HUES64 (cell line): ENCODE measurements around the gene NLRP1.

ENCODE experiments used
- H3K27ac ChIP-seq: 2 replicates; pipeline ENCODE4 v1.7.0; 2013; ENCODE audit warnings: low read depth, low read length, inconsistent platforms
- H3K27me3 ChIP-seq: 2 replicates; pipeline ENCODE4 v1.6.1; 2013; ENCODE audit warnings: mild to moderate bottlenecking, low read length; ENCODE audit not compliant: insufficient read depth
- H3K36me3 ChIP-seq: 2 replicates; pipeline ENCODE4 v1.6.1; 2013; ENCODE audit warnings: mild to moderate bottlenecking, low read length; ENCODE audit not compliant: insufficient read depth
- H3K4me1 ChIP-seq: 2 replicates; pipeline ENCODE4 v1.6.1; 2013; ENCODE audit warnings: mild to moderate bottlenecking, low read length, moderate library complexity; ENCODE audit not compliant: insufficient read depth
- H3K4me3 ChIP-seq: 2 replicates; pipeline ENCODE4 v1.5.1; 2013; ENCODE audit warnings: mild to moderate bottlenecking, low read length, moderate library complexity
- H3K9ac ChIP-seq: 2 replicates; pipeline ENCODE4 v1.6.1; 2013; ENCODE audit warnings: mild to moderate bottlenecking, low read depth, low read length
- H3K9me3 ChIP-seq: 2 replicates; pipeline ENCODE4 v1.6.1; 2013; ENCODE audit warnings: low read depth, low read length; ENCODE audit not compliant: insufficient read depth
- WGBS: fragments of 150-250, 120-280 bp; methylation state at CpG from one replicate; pipeline ENCODE4 v1.1.7; 2013; ENCODE audit warnings: missing lambda C conversion rate; 5-methylcytosine and 5-hydroxymethylcytosine counted together

NLRP1 gene

DNA sequence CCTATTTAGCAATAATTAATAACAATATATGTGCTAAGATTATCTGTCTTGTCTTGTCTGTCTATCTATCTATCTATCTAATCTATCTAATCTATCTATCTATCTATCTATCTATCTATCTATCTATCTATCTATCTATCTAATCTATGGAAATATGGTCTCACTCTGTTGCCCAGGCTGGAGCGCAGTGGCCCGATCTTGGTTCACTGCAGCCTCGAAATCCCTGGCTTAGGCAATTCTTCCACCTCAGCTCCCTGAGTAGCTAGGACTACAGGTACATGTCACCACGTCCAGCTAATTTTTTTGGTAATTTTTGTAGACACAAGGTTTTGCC lies 53.3 kb downstream of the NLRP1 start:
- Histone ChIP-seq H3K9ac (no peak overlapping the region), H3K9me3 (no peaks in the 10 kb centered on the region), H3K4me3 (no peak overlapping the region), H3K36me3 (no peaks in the 10 kb centered on the region), H3K27ac (no peak overlapping the region), H3K4me1 (no peaks in the 10 kb centered on the region; the same call in 1 of the 2 replicates), H3K27me3 (no peaks in the 10 kb centered on the region)
- 89% methylated on average over 4 of the region's 4 CpGs for WGBS

- Histone ChIP-seq H3K9ac (no peak overlapping the region), H3K36me3 (no peaks in the 10 kb centered on the region), H3K27me3 (no peaks in the 10 kb centered on the region), H3K9me3 (no peaks in the 10 kb centered on the region), H3K4me1 (no peaks in the 10 kb centered on the region; the same call in 1 of the 2 replicates), H3K4me3 (no peak overlapping the region), H3K27ac (no peak overlapping the region)
- 91% methylated on average over 11 of the region's 12 CpGs for WGBS
These were observed 53.8 kb downstream of the NLRP1 start for GRCh38 chr17:5530265-5531084.

DNA sequence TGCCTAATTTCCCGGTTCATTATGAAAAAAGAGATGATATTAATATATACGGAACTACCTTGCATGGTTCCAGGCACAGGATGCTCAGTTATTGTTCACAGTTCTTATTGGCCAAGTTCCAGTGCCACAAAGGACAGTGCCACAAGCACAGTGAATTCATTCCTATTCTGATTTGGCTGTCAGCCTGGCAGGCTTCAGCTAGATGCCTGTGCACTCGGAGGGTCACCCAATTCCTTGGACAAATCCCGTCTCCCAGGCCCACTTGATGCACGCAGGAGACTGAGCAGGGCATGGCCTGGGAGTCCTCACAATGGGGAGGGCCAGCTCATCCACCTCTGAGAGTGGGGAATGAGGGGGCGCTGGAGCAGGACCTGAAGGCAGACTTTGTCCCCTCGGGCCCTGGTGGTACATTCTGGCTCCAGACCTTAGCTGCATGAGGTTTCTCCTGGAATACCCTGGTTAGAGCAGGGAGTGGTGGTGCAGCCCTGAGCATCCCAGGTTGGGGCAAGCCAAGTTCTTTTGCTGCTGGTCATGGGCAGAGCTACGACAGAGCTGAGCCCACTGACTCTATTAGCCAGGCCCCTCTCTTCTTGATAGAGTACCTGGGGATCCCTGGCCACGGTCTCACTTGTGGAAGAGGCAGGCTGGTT lies 56.6 kb downstream of the NLRP1 start:
- Histone ChIP-seq H3K36me3 (no peaks in the 10 kb centered on the region), H3K9me3 (no peaks in the 10 kb centered on the region), H3K4me1 (no peaks in the 10 kb centered on the region; the same call in 1 of the 2 replicates), H3K27ac (no peak overlapping the region), H3K4me3 (no peak overlapping the region), H3K9ac (no peak overlapping the region), H3K27me3 (no peaks in the 10 kb centered on the region)
- 92% methylated on average over 9 of the region's 9 CpGs for WGBS

DNA sequence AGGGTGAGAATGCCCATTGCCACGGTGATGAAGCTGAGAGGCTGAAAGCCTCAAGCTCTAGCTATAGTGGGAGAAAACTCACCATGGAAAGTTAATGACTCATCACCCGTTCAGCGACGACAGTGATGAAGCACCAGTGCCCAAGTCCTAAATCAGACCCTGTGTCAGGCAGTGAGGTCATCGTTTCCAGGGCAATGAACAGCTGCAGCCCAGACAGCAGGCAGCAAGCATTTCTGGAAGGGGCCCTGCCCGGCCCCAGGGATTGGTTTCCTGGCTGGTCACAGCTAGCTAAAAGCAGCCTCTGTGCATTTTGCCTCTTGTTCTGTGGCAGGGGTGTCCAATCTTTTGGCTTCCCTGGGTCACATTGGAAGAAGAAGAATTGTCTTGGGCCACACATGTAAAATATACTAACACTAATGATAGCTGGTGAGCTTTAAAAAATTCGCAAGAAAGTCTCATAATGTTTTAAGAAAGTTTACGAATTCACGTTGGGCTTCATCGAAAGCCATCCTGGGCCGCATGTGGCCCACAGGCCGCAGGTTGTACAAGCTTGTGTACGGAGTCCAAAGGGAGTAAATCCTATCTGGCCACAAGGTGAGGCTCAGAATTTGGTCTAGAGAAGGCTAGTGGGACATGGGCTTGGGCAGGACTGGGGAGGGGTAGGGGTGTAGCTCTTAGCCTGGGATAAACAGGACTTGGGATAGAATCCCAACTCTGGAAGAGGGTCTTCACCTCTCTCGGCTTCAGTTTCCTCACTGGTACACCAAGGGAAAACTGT lies 57.3 kb downstream of the NLRP1 start:
- Histone ChIP-seq H3K4me1 (no peaks in the 10 kb centered on the region; the same call in 1 of the 2 replicates), H3K27me3 (no peaks in the 10 kb centered on the region), H3K4me3 (no peak overlapping the region), H3K27ac (peak overlapping the region; percentile 6; the same call in 1 of the 2 replicates), H3K9me3 (no peaks in the 10 kb centered on the region), H3K9ac (no peak overlapping the region; the same call in 1 of the 2 replicates), H3K36me3 (no peaks in the 10 kb centered on the region)
- WGBS = 81% methylated on average over 14 of the region's 14 CpGs

GRCh38 chr17:5523249-5523648 lies 61.1 kb downstream of the NLRP1 start:
- Histone ChIP-seq H3K27me3 (no peaks in the 10 kb centered on the region), H3K9ac (no peak overlapping the region), H3K4me3 (no peak overlapping the region), H3K36me3 (no peaks in the 10 kb centered on the region), H3K27ac (no peak overlapping the region), H3K9me3 (no peaks in the 10 kb centered on the region), H3K4me1 (no peaks in the 10 kb centered on the region; the same call in 1 of the 2 replicates)
- WGBS = 96% methylated on average over 5 of the region's 5 CpGs

GRCh38 chr17:5522476-5522875 lies 61.8 kb downstream of the NLRP1 start:
- no peak overlapping the region for H3K9ac ChIP-seq
- H3K9me3 ChIP-seq = no peaks in the 10 kb centered on the region
- H3K4me1 ChIP-seq = no peaks in the 10 kb centered on the region; the same call in 1 of the 2 replicates
- H3K27ac ChIP-seq = no peak overlapping the region
- WGBS = 100% methylated on average over 1 of the region's 1 CpG
- no peaks in the 10 kb centered on the region for H3K27me3 ChIP-seq
- no peaks in the 10 kb centered on the region for H3K36me3 ChIP-seq
- H3K4me3 ChIP-seq = no peak overlapping the region

- Histone ChIP-seq H3K9me3 (no peaks in the 10 kb centered on the region), H3K4me1 (no peaks in the 10 kb centered on the region; the same call in 1 of the 2 replicates), H3K27ac (no peak overlapping the region), H3K4me3 (no peak overlapping the region), H3K36me3 (no peaks in the 10 kb centered on the region), H3K27me3 (no peaks in the 10 kb centered on the region), H3K9ac (no peak overlapping the region)
- 78% methylated on average over 5 of the region's 5 CpGs for WGBS
These were observed 68.1 kb downstream of the NLRP1 start for GRCh38 chr17:5516060-5516792.

DNA sequence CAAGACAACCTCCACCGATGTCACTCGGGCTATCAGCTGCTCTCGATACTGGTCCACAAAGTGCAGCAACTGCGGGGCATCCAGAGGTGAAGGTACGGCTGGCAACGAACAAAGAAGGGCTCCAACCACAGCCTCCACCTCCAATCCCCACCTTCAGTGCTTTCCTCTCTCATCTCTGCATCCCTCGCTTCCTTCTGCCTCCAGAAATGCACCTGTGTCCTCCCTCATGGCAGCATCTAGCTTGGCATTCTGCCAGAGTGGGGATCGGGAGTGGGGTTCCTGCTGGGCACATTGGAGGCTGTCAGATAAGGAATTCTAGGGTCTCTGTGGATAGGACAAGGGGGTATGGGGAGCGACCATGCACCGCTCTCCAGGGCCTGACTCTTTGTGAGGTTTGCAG lies 69.3 kb downstream of the NLRP1 start:
- no peaks in the 10 kb centered on the region for H3K27me3 ChIP-seq
- WGBS = 95% methylated on average over 8 of the region's 10 CpGs
- no peak overlapping the region for H3K9ac ChIP-seq
- no peak overlapping the region for H3K27ac ChIP-seq
- no peaks in the 10 kb centered on the region for H3K9me3 ChIP-seq
- no peaks in the 10 kb centered on the region; the same call in 1 of the 2 replicates for H3K4me1 ChIP-seq
- H3K36me3 ChIP-seq = no peaks in the 10 kb centered on the region
- H3K4me3 ChIP-seq = no peak overlapping the region

DNA sequence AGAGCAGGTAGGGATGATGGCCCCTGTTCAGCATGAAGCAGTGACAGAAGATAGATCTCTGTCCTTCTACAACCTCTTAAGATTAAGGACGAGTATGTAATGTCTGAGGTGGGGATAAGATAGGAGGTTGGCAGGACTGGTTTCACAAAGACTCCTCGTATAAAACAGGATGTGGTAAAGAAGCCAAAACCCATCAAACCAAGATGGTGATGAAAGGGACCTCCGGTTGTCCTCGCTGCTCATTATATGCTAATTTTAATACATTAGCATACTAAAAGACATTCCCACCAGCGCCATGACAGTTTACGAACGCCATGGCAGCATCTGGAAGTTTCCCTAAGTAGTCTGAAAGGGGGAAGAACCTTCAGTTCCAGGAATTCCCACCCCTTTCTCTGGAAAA lies 70.7 kb downstream of the NLRP1 start:
- no peaks in the 10 kb centered on the region for H3K27me3 ChIP-seq
- no peaks in the 10 kb centered on the region for H3K36me3 ChIP-seq
- no peak overlapping the region for H3K4me3 ChIP-seq
- no peak overlapping the region for H3K9ac ChIP-seq
- WGBS = 78% methylated on average over 7 of the region's 7 CpGs
- no peaks in the 10 kb centered on the region for H3K9me3 ChIP-seq
- H3K27ac ChIP-seq = no peak overlapping the region
- H3K4me1 ChIP-seq = no peaks in the 10 kb centered on the region; the same call in 1 of the 2 replicates

DNA sequence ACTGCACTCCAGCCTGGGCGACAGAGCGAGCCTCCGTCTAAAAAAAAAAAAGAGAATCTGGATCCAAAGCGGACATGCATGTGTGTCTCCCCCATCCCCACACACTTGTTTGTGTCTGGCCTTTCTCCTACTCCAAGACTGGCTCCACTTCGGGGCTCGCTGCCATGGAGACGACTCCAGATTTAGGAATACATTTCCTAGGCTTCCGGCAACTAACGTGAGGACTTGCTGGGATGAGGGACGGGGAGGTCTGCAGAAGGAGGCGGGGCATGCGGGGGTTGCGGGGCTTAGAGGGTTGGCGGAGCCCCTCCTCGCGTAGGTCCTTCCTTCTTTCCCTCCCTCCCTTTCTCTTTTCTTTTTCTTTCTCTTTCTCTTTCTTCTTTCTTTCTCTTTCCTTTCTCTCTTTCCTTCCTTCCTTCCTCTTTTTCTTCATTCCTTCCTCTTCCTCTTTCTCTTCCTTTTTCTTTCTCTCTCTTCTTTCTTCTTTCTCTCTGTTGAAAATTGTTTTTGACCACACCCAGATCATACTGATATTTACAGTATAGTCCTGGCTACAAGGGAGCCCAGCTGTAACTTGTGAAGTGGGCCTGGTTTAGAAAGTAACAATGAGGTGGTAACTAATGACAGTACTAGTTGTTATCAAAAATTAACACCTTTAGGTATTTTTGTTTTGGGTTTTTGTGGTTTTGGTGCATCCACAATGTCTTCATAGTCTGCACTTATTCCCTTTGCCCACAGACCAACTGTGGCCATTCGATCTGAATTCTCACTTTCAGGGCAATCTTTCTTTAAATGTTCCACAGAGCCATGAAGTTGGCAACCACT lies 72.7 kb downstream of the NLRP1 start:
- WGBS = 71% methylated on average over 17 of the region's 17 CpGs
- Histone ChIP-seq H3K9me3 (no peaks in the 10 kb centered on the region), H3K9ac (no peak overlapping the region), H3K4me3 (no peak overlapping the region), H3K36me3 (no peaks in the 10 kb centered on the region), H3K27me3 (no peaks in the 10 kb centered on the region), H3K27ac (no peak overlapping the region), H3K4me1 (no peaks in the 10 kb centered on the region; the same call in 1 of the 2 replicates)
